ENCODE measurements around the gene TRAF3IP1.

GRCh38 chr2:238320648-238321281, 447 bp downstream of the TRAF3IP1 start:
- TF ChIP-seq CTCF (IDR thresholded peaks at IDR 0.05) (no peak), ZFX (IDR thresholded peaks at IDR 0.05; ENCODE audit: borderline replicate concordance) (no peak)
